ENCODE data around the gene DNAJC25. TPM values are rescaled to one million over a fixed set of nuclear protein-coding genes. Genes with fewer than 3 reads are reported as not detected.

DNAJC25 gene
- 10 to 100 TPM; 10.5 to 13.0 (median 11.7) TPM for total RNA-seq

GRCh38 chr9:111631214-111631971, at the start of gene DNAJC25:
DNAJC25 (plus strand) TSS chr9:111631334; CDS start chr9:111631408, 74 bp downstream.
- DNase-seq (ENCODE audit: low spot score in 2 of 2) = peak; percentile 95 to 97
- no peaks in the 10 kb centered on the region for H3K36me3 ChIP-seq
- no peaks in the 10 kb centered on the region for H3K9me3 ChIP-seq
- peak within 1 kb of the TSS; percentile 90 to 97 (median 92) for H3K4me3 ChIP-seq
- H3K27me3 ChIP-seq = no peaks in the 10 kb centered on the region
- TF ChIP-seq POLR2AphosphoS5 (IDR thresholded peaks at IDR 0.05) (peak; percentile 75 to 92 (median 90)), POLR2A (IDR thresholded peaks at IDR 0.05) (peak; percentile 85)
- TF ChIP-seq, protein P1, sequence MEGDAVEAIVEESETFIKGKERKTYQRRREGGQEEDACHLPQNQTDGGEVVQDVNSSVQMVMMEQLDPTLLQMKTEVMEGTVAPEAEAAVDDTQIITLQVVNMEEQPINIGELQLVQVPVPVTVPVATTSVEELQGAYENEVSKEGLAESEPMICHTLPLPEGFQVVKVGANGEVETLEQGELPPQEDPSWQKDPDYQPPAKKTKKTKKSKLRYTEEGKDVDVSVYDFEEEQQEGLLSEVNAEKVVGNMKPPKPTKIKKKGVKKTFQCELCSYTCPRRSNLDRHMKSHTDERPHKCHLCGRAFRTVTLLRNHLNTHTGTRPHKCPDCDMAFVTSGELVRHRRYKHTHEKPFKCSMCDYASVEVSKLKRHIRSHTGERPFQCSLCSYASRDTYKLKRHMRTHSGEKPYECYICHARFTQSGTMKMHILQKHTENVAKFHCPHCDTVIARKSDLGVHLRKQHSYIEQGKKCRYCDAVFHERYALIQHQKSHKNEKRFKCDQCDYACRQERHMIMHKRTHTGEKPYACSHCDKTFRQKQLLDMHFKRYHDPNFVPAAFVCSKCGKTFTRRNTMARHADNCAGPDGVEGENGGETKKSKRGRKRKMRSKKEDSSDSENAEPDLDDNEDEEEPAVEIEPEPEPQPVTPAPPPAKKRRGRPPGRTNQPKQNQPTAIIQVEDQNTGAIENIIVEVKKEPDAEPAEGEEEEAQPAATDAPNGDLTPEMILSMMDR (IDR thresholded peaks at IDR 0.05) = no peak
- peak within 1 kb of the TSS; percentile 85 to 90 for H3K27ac ChIP-seq
- intact Hi-C loops (cut with DNase I; ENCODE audit: low total_unique reads) = no loop called here
- H3K4me1 ChIP-seq = no peaks in the 10 kb centered on the region

GRCh38 chr9:111582888-111583287, 48.2 kb upstream of the DNAJC25 start:
- Histone ChIP-seq H3K27me3 (no peaks in the 10 kb centered on the region), H3K36me3 (peaks cover 8% of the 10 kb centered on the region), H3K4me3 (no peak overlapping the region), H3K9me3 (no peaks in the 10 kb centered on the region), H3K4me1 (no peaks in the 10 kb centered on the region), H3K27ac (no peak overlapping the region)
- DNase-seq (ENCODE audit: low spot score in 2 of 2) = no peak
- intact Hi-C loops (cut with DNase I; ENCODE audit: low total_unique reads) = no loop called here
- TF ChIP-seq, protein P1 (IDR thresholded peaks at IDR 0.05) = no peak
- TF ChIP-seq POLR2A (IDR thresholded peaks at IDR 0.05) (no peak), POLR2AphosphoS5 (IDR thresholded peaks at IDR 0.05) (no peak)

- Histone ChIP-seq H3K4me3 (no peak overlapping the region), H3K27me3 (no peaks in the 10 kb centered on the region), H3K27ac (no peak overlapping the region), H3K4me1 (no peaks in the 10 kb centered on the region), H3K9me3 (no peaks in the 10 kb centered on the region), H3K36me3 (peaks cover 8% of the 10 kb centered on the region)
- no peak for TF ChIP-seq POLR2AphosphoS5 (IDR thresholded peaks at IDR 0.05)
- intact Hi-C loops (cut with DNase I; ENCODE audit: low total_unique reads) = no loop called here
- DNase-seq (ENCODE audit: low spot score in 2 of 2) = no peak
Observed at GRCh38 chr9:111586378-111586777, 44.8 kb upstream of the DNAJC25 start.

DNA sequence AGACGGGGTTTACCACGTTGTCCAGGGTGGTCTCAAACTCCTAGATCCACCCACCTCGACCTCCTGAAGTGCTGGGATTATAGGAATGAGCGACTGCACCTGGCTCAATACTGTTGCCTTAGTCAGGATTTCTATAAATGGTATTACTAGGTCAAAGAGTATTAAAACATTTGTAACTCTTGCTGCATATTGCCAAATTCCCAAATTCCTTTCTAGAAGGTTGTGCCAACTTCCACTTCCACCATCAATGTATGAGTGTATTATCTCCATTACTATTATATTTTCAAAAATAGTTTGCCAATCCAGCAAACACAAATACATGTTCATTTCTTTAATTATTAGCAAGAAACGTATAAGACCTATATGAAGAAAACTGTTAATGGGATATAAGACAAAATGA, 42.3 kb upstream of the DNAJC25 start:
- H3K36me3 ChIP-seq = peaks cover 3% of the 10 kb centered on the region
- intact Hi-C loops (cut with DNase I; ENCODE audit: low total_unique reads) = no loop called here

DNA sequence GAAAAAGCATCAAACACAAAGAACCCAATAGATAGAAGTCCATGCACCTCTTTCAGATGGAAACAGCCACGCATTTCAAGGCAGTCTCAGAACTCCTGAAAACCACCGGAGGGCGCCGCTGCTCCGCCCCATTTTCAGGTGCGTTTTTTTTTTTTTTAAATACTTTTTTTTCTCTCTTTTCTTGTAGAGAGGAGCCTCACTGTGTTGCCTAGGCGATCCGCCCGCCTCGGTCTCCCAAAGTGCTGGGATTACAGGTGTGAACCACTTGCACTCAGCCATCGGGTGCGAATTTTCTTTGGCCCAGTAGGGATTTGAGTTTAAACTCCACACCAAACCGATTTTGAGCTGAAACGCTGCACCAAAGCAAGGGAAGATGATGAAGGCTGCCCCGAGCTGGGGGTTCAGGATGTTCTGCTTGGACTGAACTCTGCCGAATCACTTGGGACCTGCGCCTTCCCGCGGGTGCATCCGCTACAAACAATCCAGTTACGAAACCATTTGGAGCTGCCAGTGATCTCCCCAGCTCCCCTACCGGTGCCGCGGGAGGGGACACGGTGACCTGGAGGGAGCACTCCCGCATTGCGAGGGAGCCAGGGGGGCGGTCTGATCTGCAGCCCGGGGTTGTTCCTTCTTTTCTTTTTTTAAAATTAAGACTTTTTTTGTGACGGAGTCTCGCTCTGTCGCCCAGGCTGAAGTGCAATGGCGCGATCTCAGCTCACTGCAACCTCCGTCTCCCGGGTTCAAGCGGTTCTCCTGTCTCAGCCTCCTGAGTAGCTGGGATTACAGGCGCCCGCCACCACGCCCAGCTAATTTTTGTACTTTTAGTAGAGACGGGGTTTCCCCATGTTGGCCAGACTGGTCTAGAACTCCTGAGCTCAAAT, 33.0 kb upstream of the DNAJC25 start:
- peak overlapping the region; percentile 87 to 94 for H3K27ac ChIP-seq
- H3K27me3 ChIP-seq = no peaks in the 10 kb centered on the region
- no peaks in the 10 kb centered on the region for H3K9me3 ChIP-seq
- TF ChIP-seq POLR2AphosphoS5 (IDR thresholded peaks at IDR 0.05) = no peak
- TF ChIP-seq POLR2A (IDR thresholded peaks at IDR 0.05) = no peak
- TF ChIP-seq, protein P1 (IDR thresholded peaks at IDR 0.05) = peak; percentile 29 to 46 (median 45)
- H3K36me3 ChIP-seq = no peaks in the 10 kb centered on the region
- no peaks in the 10 kb centered on the region for H3K4me1 ChIP-seq
- intact Hi-C loops (cut with DNase I; ENCODE audit: low total_unique reads) = no loop called here
- H3K4me3 ChIP-seq = peak overlapping the region; percentile 72 to 90 (median 82)
- peak; percentile 43 to 64 for DNase-seq (ENCODE audit: low spot score in 2 of 2)

More for the DNA sequence above, 42.3 kb upstream of the DNAJC25 start:
- H3K4me1 ChIP-seq = no peaks in the 10 kb centered on the region
- TF ChIP-seq POLR2A (IDR thresholded peaks at IDR 0.05) = no peak
- TF ChIP-seq, protein P1 (IDR thresholded peaks at IDR 0.05) = no peak
- no peak for TF ChIP-seq POLR2AphosphoS5 (IDR thresholded peaks at IDR 0.05)
- H3K27me3 ChIP-seq = no peaks in the 10 kb centered on the region
- no peak for DNase-seq (ENCODE audit: low spot score in 2 of 2)
- H3K27ac ChIP-seq = no peak overlapping the region
- no peak overlapping the region for H3K4me3 ChIP-seq
- H3K9me3 ChIP-seq = no peaks in the 10 kb centered on the region
